ENCODE measurements around the gene TBC1D24.
A peak's percentile ranks its signal among the peaks of the same experiment; 100 is the strongest.

Gene TBC1D24

GRCh38 chr16:2516391-2517240, 41.7 kb downstream of the TBC1D24 start:
- no peak for DNase-seq (ENCODE audit: low read depth, low spot score)

DNA sequence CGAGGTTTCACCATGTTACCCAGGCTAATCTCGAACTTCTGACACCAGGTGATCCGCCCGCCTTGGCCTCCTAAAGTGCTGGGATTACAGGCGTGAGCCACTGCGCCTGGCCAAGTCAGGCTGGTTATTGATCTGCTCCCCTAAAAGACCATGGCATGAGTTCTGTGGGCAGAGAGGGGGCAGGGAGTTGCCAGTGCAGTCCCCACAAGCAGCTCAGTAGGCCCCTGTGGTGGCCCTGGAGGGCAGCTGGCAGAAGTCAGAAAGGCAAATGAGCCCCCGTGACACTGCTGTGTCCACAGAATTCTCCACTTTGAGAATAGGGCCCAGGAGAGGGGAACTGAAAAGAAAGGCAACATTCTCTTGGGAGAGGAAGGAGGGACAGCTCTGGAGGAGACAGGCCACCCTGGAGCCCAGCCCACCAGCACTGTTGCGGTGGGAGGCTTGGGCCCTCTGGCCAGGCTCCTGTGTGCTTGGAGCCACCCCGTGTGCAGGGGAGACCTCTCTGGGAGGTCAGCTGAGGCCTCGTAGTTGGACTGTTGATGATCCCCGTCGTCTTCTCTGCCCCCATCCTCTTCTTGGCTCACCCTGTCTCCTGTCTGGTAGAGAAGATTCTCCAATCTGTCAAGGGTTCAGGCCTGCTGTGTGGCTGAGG, 43.2 kb downstream of the TBC1D24 start:
- no peak for DNase-seq (ENCODE audit: low read depth, low spot score)

DNA sequence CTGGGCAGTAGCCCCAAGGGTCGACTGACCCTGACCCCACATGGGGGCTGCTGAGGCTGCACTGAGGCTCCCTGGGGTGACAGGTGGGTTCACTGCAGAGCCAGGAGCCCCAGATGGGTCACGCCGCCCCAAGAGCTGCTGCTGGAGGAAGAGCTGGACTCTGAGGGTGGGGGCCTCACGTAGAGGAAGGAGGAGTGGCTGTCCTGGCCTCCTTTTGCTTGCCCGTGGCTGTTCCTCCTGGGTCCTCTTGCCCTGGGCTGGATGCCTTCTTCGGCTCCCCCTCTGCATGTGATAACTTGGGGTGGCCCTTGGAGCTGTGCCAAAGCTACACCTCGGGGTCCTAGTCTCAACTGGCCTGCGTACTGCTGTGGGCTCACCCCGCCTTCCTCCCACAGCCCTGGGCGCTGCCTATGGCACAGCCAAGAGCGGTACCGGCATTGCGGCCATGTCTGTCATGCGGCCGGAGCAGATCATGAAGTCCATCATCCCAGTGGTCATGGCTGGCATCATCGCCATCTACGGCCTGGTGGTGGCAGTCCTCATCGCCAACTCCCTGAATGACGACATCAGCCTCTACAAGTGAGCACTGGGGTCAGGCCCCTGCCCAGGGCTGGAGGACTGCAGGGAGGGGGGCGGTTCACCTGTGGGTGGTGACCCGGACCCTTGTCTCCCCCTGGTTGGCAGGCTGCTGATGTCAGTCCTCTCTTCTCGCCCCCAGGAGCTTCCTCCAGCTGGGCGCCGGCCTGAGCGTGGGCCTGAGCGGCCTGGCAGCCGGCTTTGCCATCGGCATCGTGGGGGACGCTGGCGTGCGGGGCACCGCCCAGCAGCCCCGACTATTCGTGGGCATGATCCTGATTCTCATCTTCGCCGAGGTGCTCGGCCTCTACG, 44.1 kb downstream of the TBC1D24 start:
- no peak for DNase-seq (ENCODE audit: low read depth, low spot score)

DNA sequence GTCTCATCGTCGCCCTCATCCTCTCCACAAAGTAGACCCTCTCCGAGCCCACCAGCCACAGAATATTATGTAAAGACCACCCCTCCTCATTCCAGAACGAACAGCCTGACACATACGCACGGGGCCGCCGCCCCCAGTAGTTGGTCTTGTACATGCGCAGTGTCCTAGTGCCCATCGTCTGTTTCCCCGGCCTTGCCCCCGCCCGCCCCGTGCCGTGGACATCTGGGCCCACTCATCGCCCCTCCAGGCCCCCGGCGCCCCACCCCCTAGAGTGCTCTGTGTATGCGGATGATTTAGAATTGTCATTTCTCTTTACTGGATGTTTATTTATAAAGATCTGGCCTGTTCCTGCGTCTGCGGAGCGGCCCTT, 44.8 kb downstream of the TBC1D24 start:
- DNase-seq (ENCODE audit: low read depth, low spot score): no peak

GRCh38 chr16:2520097-2520783, 45.3 kb downstream of the TBC1D24 start, which contains the start of gene AMDHD2:
Gene AMDHD2 (plus strand): TSS chr16:2520371. CDS start chr16:2520459, 88 bp downstream.
- peak; percentile 91 for DNase-seq (ENCODE audit: low read depth, low spot score)

GRCh38 chr16:2520784-2521531, 46.0 kb downstream of the TBC1D24 start:
- peak; percentile 86 for DNase-seq (ENCODE audit: low read depth, low spot score)

DNA sequence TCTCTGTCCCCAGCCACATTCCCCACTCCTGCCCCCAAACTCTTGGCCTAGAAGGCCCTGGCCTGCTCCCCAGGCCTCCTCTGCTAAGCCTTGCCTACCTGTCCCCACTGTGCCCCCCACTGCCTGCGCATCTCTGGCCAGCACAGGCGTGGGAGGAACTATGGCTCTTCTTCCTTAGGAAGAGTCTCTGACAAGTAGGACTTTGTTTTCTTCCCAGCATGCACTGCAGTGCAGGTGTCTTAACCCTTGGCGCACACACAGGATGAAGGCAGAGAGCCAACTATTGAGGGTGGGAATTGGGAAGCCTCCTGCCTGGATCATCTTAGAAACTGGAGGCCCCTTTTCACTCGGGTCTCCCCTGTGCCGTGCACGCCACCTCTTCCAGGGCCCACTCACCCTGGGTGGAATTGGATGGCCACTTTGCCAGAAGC, 48.9 kb downstream of the TBC1D24 start:
- no peak for DNase-seq (ENCODE audit: low read depth, low spot score)

DNA sequence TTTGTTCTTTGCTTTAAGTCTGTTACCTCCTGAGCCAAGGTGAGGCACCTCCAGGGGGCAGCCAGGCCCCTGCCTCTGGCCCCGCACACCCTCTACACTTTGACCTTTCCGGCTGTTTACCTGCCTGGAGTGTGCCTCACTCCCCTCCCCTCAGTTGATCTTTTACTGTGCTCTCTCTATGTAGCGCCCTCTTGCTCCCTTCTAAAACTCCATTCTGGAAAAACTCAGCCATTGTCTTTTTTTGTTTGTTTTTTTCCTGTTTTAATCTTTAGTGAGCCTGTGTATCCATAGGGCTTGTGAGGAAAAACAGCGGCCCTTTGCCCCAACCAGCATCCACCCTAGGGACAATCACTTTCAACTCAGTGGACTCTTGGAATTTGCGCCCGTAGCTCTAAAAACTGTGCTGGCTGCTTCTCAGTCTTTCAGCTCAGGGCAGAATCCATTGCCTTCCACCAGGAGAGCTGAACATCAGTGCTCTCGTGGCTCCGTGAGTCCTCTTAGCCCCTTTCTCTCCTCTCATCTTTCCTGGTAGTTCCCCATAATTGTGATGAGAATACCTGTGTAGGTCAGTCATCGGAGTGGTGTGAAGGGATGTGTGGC, 49.5 kb downstream of the TBC1D24 start:
- DNase-seq (ENCODE audit: low read depth, low spot score): no peak

- DNase-seq (ENCODE audit: low read depth, low spot score): no peak
These were observed 51.2 kb downstream of the TBC1D24 start for GRCh38 chr16:2526135-2526534.

GRCh38 chr16:2527071-2527783, 52.3 kb downstream of the TBC1D24 start:
- no peak for DNase-seq (ENCODE audit: low read depth, low spot score)

DNA sequence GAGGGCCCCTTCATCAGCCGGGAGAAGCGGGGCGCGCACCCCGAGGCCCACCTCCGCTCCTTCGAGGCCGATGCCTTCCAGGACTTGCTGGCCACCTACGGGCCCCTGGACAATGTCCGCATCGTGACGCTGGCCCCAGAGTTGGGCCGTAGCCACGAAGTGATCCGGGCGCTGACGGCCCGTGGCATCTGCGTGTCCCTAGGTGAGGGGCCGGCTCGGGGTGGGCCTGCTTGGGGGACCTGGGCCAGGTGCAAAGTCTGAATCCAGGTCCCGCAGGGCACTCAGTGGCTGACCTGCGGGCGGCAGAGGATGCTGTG, 52.8 kb downstream of the TBC1D24 start:
- no peak for DNase-seq (ENCODE audit: low read depth, low spot score)

DNA sequence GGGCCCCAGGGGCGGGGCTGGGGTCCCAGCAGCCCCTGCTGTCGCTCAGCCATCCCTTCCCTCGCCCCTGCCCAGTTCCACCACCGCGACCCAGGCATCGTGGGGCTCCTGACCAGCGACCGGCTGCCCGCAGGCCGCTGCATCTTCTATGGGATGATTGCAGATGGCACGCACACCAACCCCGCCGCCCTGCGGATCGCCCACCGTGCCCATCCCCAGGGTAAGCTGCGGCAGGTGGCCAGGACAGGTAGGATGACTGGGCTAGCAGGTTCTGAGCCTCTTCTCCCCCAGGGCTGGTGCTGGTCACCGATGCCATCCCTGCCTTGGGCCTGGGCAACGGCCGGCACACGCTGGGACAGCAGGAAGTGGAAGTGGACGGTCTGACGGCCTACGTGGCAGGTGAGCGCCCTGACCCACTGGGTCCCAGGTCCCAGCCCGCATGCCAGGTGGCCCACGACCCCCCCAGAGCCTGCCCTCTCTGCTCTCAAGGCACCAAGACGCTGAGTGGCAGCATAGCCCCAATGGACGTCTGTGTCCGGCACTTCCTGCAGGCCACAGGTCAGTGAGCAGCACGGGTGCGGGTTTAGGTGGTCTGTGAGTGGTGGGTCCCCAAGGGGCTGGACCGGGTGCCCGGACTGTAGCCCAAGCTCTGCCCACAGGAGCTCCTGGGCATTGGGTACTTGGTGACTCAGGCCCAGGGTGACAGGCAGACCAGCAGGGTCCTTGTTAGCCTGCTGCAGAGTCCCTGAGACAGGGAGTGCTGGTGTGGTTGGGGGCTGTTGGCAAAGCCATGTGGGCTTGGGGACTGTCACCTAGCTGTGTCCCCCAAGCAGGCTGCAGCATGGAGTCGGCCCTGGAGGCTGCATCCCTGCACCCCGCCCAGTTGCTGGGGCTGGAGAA, 53.5 kb downstream of the TBC1D24 start:
- no peak for DNase-seq (ENCODE audit: low read depth, low spot score)

DNA sequence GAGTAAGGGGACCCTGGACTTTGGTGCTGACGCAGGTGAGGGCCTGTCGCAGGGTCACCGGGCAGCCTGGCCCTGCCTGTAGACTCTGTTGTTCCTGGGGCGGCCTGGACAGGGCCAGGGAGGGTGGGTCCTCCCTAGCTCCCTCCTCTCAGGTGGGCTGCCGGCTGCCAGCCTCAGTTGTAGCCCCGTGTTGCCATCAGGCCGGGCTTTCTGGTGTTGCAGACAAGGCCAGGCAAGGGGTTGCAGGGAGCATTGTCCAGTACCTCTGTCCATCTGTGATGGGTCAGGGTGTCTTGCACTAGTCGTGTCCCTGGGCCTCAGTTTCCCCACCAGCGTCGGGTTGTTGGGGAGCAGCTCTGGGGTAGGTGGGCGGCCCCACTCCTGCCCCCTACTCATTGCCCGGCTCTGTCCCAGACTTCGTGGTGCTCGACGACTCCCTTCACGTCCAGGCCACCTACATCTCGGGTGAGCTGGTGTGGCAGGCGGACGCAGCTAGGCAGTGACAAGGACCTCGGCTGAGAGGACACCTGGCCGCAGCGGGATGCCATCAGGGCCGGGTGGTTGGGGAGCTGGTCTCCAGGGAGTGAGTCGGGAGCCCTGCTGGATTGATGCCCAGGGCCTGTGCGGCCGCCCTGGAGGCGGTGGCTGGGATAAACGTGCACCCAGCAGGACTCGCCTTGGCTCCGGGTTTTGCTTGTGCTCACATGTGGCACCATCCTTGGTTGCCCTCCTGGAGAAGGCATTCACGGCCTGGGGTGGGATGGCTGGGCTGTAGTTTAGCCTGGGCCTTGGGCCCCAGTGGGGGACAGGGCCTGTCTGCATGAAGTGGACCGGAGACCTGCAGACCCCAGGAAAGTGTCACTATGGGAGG, 54.4 kb downstream of the TBC1D24 start:
- no peak for DNase-seq (ENCODE audit: low read depth, low spot score)

GRCh38 chr16:2529961-2530628, 55.2 kb downstream of the TBC1D24 start:
- DNase-seq (ENCODE audit: low read depth, low spot score): no peak

- DNase-seq (ENCODE audit: low read depth, low spot score): peak; percentile 15
These were observed 55.8 kb downstream of the TBC1D24 start for GRCh38 chr16:2530629-2531318.

DNA sequence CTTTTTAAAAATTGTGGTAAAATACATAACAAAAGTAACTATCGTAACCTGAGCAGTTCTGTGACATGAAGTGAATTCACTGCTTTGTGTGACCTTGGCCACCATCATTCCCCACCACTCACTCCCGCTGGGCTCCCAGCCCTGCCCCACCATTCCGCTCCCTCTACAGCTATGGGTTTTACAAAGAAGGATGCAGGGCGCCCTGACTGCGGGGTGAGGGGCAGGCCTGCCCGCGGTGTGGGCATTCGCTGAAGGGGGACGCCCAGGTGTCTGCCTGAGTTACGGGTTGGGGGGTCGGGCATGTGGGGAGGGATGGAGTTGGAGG, 56.4 kb downstream of the TBC1D24 start, which contains the start of gene CEMP1:
Gene CEMP1 (minus strand): TSS at position 38 of the 325 bp plus-strand sequence. CDS start 335 bp downstream, outside the sequence.
- DNase-seq (ENCODE audit: low read depth, low spot score): no peak

Measured in ELF-1 (cell line).